GM12878 (cell line): Measurements from ENCODE around the gene PURA. TPM values are rescaled to one million over a fixed set of nuclear protein-coding genes. Genes with fewer than 3 reads are reported as not detected.

Experiments
- EGR1 ChIP-seq, 2 experiments: IDR thresholded peaks; 1 replicate in 1 of 2; 2 replicates in 1 of 2; pipeline ENCODE4 v1.6.1; 2011 to 2012; ENCODE audit warnings: low read depth in 2 of 2, low read length in 2 of 2, borderline replicate concordance in 1 of 2, mild to moderate bottlenecking in 1 of 2, moderate library complexity in 1 of 2
- GATAD2B ChIP-seq: fragments of 450-650 bp; conservative IDR thresholded peaks from 2 replicates; pipeline ENCODE4 v1.6.1; 2017; ENCODE audit warnings: low read depth, mild to moderate bottlenecking, moderate library complexity
- HCFC1 ChIP-seq: fragments of 150-350 bp; IDR thresholded peaks from 2 replicates; pipeline ENCODE4 v1.6.1; 2014; ENCODE audit warnings: low read length
- IKZF2 ChIP-seq, 2 experiments: fragments of 450-650 bp; IDR thresholded peaks; 2 replicates each; pipeline ENCODE4 v1.6.1; 2017; ENCODE audit warnings: mild to moderate bottlenecking in 2 of 2, moderate library complexity in 2 of 2
- IRF4 ChIP-seq: IDR thresholded peaks from 2 replicates; pipeline ENCODE4 v1.6.1; 2011; ENCODE audit warnings: low read depth, low read length
- MTA3 ChIP-seq: IDR thresholded peaks from 2 replicates; pipeline ENCODE4 v1.6.1; 2012; ENCODE audit warnings: low read length, inconsistent platforms, borderline replicate concordance
- NR2C1 ChIP-seq: fragments of 450-650 bp; IDR thresholded peaks from 2 replicates; pipeline ENCODE4 v1.6.1; 2017; ENCODE audit warnings: antibody characterized with exemption, mild to moderate bottlenecking, moderate library complexity
- POLR2AphosphoS5 ChIP-seq: IDR thresholded peaks from 2 replicates; pipeline ENCODE4 v1.6.1; 2011; ENCODE audit warnings: mild to moderate bottlenecking, low read length, inconsistent platforms
- RAD51 ChIP-seq: fragments of 450-650 bp; IDR thresholded peaks from 2 replicates; pipeline ENCODE4 v1.6.1; 2016; ENCODE audit warnings: moderate library complexity, mild to moderate bottlenecking, inconsistent platforms
- SMC3 ChIP-seq: IDR thresholded peaks from 2 replicates; pipeline ENCODE4 v1.6.1; 2011; ENCODE audit warnings: low read length, improper control_type of control experiment, borderline replicate concordance
- TCF12 ChIP-seq: IDR thresholded peaks from 2 replicates; pipeline ENCODE4 v1.6.1; 2011; ENCODE audit warnings: low read depth, mild to moderate bottlenecking, low read length
- YBX1 ChIP-seq: fragments of 450-650 bp; IDR thresholded peaks from 2 replicates; pipeline ENCODE4 v1.6.1; 2016; ENCODE audit warnings: antibody characterized with exemption
- ZNF217 ChIP-seq: fragments of 450-650 bp; IDR thresholded peaks from 2 replicates; pipeline ENCODE4 v1.6.1; 2017; ENCODE audit warnings: antibody characterized with exemption, mild to moderate bottlenecking
- ZNF622 ChIP-seq: fragments of 450-650 bp; IDR thresholded peaks from 2 replicates; pipeline ENCODE4 v1.6.1; 2017; ENCODE audit warnings: mild to moderate bottlenecking, inconsistent platforms
- polyA plus RNA-seq, 11 experiments: library from polyadenylated mRNA; depleted of rRNA in 4 of 11; unstranded in 6 of 11; stranded (reverse) in 5 of 11; fragments of >200 nt; fragmentation: Nextera tagmentation in 4 of 11; fragmentation: Illumina TruSeq in 1 of 11; extraction: Ambion mirVana in 4 of 11; extraction: Trizol in 1 of 11; gene quantifications; 1 replicate in 1 of 11; 2 replicates in 10 of 11; pipeline versions ENCODE4 v1.2.1 to v1.2.3, GENCODE V29; 2011 to 2016; ENCODE audit warnings: inconsistent platforms in 2 of 11, missing spikeins in 2 of 11, low read depth in 1 of 11
- total RNA-seq, 4 experiments: library from RNA; depleted of rRNA in 3 of 4; stranded (reverse); fragments of >200 nt in 3 of 4; fragmentation: Illumina TruSeq in 1 of 4; extraction: Trizol in 1 of 4; gene quantifications; 2 replicates each; pipeline versions ENCODE4 v1.2.1 to v1.2.3, GENCODE V29; 2013 to 2021
- TF ChIP-seq, protein P1 (sequence below): fragments of 450-650 bp; IDR thresholded peaks from 2 replicates; pipeline ENCODE4 v1.6.1; 2018; ENCODE audit warnings: borderline replicate concordance, mild to moderate bottlenecking; ENCODE audit not compliant: partially characterized antibody
- TF ChIP-seq, protein P2 (sequence below): IDR thresholded peaks from 2 replicates; pipeline ENCODE4 v1.6.1; 2012; ENCODE audit warnings: low read depth, low read length, improper control_type of control experiment
- TF ChIP-seq, protein P3 (sequence below): fragments of 150-350 bp; IDR thresholded peaks from 2 replicates; pipeline ENCODE4 v1.6.1; 2014; ENCODE audit warnings: mild to moderate bottlenecking, low read depth, low read length
- TF ChIP-seq, protein P4 (sequence below): fragments of 450-650 bp; IDR thresholded peaks from 2 replicates; pipeline ENCODE4 v1.6.1; 2016; ENCODE audit warnings: mild to moderate bottlenecking
- TF ChIP-seq, protein P5 (sequence below): IDR thresholded peaks from 2 replicates; pipeline ENCODE4 v1.6.1; 2012; ENCODE audit warnings: low read length, inconsistent platforms
- TF ChIP-seq, protein P6 (sequence below): fragments of 450-650 bp; IDR thresholded peaks from 2 replicates; pipeline ENCODE4 v1.6.1; 2017; ENCODE audit warnings: low read depth, mild to moderate bottlenecking, moderate library complexity

The PURA gene
- total and polyA plus RNA-seq, 10 of the 15 experiments (the other 5 are each of a cell fraction or from before 2014, with no cell fraction given): 3.3 to 11.8 (median 5.8) TPM

DNA sequence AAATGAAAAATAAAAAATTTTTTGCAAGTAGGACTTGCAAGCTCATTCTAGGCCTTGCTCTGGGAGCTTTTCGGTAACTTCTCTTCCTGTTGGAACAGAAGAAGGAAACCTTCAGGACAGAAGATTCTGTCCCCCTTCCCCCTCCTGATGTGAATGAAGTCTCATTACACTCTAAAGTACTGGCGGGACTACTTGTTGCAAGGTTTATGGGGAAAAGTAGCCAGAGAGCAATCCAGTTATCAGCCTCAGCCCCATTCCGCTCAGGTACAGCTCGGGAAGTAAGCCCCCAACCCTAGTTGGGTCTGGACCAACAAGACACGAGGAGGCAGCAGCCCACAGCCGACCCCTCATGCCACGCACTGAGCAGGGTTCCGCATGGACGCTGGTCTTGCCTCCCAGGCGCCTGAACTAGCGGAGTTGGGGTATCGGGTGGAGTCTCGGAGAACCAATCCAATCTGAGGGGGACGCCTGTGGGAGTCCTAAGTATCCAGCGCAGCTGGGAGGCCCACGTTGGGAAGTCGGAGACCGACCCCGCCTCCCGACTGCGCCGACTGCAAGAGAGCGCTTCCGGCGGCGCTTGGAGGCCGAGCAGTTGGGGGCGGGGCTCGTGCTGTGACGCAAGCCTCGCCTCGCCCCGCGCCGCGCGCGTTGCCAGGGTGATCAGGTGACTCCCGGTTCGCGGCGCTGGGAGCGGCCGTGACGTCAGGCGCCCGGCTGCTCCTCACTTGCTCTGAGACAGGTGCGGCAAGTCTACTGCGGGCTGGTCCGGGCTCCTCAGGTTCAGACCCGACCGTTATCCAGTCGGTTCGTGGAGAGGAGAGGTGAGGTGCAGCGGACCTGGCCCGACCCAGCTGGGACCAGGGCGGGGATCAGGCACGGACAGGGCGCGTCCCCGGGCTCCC, 60.8 kb downstream of the PURA start, which contains the start of gene CYSTM1 (continued):
- TF ChIP-seq, protein P1, sequence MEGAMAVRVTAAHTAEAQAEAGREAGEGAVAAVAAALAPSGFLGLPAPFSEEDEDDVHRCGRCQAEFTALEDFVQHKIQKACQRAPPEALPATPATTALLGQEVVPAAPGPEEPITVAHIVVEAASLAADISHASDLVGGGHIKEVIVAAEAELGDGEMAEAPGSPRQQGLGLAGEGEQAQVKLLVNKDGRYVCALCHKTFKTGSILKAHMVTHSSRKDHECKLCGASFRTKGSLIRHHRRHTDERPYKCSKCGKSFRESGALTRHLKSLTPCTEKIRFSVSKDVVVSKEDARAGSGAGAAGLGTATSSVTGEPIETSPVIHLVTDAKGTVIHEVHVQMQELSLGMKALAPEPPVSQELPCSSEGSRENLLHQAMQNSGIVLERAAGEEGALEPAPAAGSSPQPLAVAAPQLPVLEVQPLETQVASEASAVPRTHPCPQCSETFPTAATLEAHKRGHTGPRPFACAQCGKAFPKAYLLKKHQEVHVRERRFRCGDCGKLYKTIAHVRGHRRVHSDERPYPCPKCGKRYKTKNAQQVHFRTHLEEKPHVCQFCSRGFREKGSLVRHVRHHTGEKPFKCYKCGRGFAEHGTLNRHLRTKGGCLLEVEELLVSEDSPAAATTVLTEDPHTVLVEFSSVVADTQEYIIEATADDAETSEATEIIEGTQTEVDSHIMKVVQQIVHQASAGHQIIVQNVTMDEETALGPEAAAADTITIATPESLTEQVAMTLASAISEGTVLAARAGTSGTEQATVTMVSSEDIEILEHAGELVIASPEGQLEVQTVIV: peak; percentile 22
- TF ChIP-seq GATAD2B (no peak; the same call in 1 of the 2 replicates), YBX1 (no peak), IRF4 (peak; percentile 59; the same call in 1 of the 2 replicates), NR2C1 (no peak), SMC3 (no peak), RAD51 (0 out of 2 replicates have a peak, but pooled peaks have one; percentile 25), POLR2AphosphoS5 (peak; percentile 90), ZNF217 (no peak), TCF12 (peak; percentile 30; the same call in 1 of the 2 replicates), HCFC1 (no peak), EGR1 (IDR thresholded peaks at IDR 0.05; ENCODE audit: borderline replicate concordance in 1 of 2, low read depth in 2 of 2, low read length in 2 of 2) (0 out of 3 replicates have a peak, but pooled peaks of 1 of the 2 experiments have one; percentile 16), ZNF622 (no peak), IKZF2 (IDR thresholded peaks at IDR 0.05) (no peak), MTA3 (no peak)
- TF ChIP-seq, protein P2, sequence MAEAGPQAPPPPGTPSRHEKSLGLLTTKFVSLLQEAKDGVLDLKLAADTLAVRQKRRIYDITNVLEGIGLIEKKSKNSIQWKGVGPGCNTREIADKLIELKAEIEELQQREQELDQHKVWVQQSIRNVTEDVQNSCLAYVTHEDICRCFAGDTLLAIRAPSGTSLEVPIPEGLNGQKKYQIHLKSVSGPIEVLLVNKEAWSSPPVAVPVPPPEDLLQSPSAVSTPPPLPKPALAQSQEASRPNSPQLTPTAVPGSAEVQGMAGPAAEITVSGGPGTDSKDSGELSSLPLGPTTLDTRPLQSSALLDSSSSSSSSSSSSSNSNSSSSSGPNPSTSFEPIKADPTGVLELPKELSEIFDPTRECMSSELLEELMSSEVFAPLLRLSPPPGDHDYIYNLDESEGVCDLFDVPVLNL: no peak
- TF ChIP-seq, protein P3, sequence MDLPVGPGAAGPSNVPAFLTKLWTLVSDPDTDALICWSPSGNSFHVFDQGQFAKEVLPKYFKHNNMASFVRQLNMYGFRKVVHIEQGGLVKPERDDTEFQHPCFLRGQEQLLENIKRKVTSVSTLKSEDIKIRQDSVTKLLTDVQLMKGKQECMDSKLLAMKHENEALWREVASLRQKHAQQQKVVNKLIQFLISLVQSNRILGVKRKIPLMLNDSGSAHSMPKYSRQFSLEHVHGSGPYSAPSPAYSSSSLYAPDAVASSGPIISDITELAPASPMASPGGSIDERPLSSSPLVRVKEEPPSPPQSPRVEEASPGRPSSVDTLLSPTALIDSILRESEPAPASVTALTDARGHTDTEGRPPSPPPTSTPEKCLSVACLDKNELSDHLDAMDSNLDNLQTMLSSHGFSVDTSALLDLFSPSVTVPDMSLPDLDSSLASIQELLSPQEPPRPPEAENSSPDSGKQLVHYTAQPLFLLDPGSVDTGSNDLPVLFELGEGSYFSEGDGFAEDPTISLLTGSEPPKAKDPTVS: no peak
- TF ChIP-seq, protein P4, sequence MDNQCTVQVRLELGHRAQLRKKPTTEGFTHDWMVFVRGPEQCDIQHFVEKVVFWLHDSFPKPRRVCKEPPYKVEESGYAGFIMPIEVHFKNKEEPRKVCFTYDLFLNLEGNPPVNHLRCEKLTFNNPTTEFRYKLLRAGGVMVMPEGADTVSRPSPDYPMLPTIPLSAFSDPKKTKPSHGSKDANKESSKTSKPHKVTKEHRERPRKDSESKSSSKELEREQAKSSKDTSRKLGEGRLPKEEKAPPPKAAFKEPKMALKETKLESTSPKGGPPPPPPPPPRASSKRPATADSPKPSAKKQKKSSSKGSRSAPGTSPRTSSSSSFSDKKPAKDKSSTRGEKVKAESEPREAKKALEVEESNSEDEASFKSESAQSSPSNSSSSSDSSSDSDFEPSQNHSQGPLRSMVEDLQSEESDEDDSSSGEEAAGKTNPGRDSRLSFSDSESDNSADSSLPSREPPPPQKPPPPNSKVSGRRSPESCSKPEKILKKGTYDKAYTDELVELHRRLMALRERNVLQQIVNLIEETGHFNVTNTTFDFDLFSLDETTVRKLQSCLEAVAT: peak; percentile 89
- TF ChIP-seq, protein P5, sequence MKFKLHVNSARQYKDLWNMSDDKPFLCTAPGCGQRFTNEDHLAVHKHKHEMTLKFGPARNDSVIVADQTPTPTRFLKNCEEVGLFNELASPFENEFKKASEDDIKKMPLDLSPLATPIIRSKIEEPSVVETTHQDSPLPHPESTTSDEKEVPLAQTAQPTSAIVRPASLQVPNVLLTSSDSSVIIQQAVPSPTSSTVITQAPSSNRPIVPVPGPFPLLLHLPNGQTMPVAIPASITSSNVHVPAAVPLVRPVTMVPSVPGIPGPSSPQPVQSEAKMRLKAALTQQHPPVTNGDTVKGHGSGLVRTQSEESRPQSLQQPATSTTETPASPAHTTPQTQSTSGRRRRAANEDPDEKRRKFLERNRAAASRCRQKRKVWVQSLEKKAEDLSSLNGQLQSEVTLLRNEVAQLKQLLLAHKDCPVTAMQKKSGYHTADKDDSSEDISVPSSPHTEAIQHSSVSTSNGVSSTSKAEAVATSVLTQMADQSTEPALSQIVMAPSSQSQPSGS: no peak
- TF ChIP-seq, protein P6, sequence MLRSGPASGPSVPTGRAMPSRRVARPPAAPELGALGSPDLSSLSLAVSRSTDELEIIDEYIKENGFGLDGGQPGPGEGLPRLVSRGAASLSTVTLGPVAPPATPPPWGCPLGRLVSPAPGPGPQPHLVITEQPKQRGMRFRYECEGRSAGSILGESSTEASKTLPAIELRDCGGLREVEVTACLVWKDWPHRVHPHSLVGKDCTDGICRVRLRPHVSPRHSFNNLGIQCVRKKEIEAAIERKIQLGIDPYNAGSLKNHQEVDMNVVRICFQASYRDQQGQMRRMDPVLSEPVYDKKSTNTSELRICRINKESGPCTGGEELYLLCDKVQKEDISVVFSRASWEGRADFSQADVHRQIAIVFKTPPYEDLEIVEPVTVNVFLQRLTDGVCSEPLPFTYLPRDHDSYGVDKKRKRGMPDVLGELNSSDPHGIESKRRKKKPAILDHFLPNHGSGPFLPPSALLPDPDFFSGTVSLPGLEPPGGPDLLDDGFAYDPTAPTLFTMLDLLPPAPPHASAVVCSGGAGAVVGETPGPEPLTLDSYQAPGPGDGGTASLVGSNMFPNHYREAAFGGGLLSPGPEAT: no peak
